Ureter (tissue), 1 donor: ENCODE results near the gene ZBTB6. TPM values are rescaled to one million over a fixed set of nuclear protein-coding genes. Genes with fewer than 3 reads are reported as not detected.
"Not testable (repeated sequence)": the region's sequence is repeated elsewhere in the genome, so short reads cannot be mapped to it uniquely, and the experiment has no call there.

Source experiments
- DNase-seq: peaks from one replicate; pipeline ENCODE4 v3.0.0-alpha.2; 2020; ENCODE audit warnings: low spot score
- total RNA-seq: library from RNA; stranded (reverse); gene quantifications from one replicate; pipeline ENCODE4 v1.2.4, GENCODE V29; 2023
- donor health status: DM: yes; HTN: yes; CAD: no.

Gene ZBTB6
- total RNA-seq, 1 donor from 2014 or later, result 9.8 TPM

- DNase-seq, result no peak
Observed at GRCh38 chr9:122923947-122924346, 10.8 kb upstream of the ZBTB6 start.

- DNase-seq, result no peak
Observed at GRCh38 chr9:122922713-122923112, 9.6 kb upstream of the ZBTB6 start.

GRCh38 chr9:122918310-122918709 lies 5.2 kb upstream of the ZBTB6 start:
- no peak for DNase-seq

- DNase-seq, result no peak
Observed at GRCh38 chr9:122912671-122912963, 506 bp downstream of the ZBTB6 start.

- DNase-seq, result not testable (repeated sequence)
Observed at GRCh38 chr9:122906122-122906521, 7.0 kb downstream of the ZBTB6 start.

GRCh38 chr9:122904823-122905710 lies 8.1 kb downstream of the ZBTB6 start, which contains the start of gene RC3H2:
TSS of gene RC3H2 (minus strand) at chr9:122905359. CDS start at chr9:122897509, 7,850 bp downstream.
- peak; percentile 99 for DNase-seq

GRCh38 chr9:122904466-122904822 lies 8.7 kb downstream of the ZBTB6 start:
- no peak for DNase-seq

- no peak for DNase-seq
Observed at GRCh38 chr9:122900791-122901190, 12.3 kb downstream of the ZBTB6 start.

GRCh38 chr9:122897969-122898368 lies 15.2 kb downstream of the ZBTB6 start:
- no peak for DNase-seq

- no peak for DNase-seq
Observed at GRCh38 chr9:122888480-122888879, 24.6 kb downstream of the ZBTB6 start.

GRCh38 chr9:122883125-122883524 lies 30.0 kb downstream of the ZBTB6 start:
- no peak for DNase-seq

GRCh38 chr9:122879443-122879842 lies 33.7 kb downstream of the ZBTB6 start:
- DNase-seq, result no peak

- DNase-seq, result no peak
Observed at GRCh38 chr9:122875523-122875922, 37.6 kb downstream of the ZBTB6 start.

GRCh38 chr9:122867276-122867675 lies 45.8 kb downstream of the ZBTB6 start:
- DNase-seq, result not testable (repeated sequence)

GRCh38 chr9:122866079-122866478 lies 47.0 kb downstream of the ZBTB6 start:
- DNase-seq, result no peak

- no peak for DNase-seq
Observed at GRCh38 chr9:122865300-122865699, 47.8 kb downstream of the ZBTB6 start.

- DNase-seq, result no peak
Observed at GRCh38 chr9:122863407-122863806, 49.7 kb downstream of the ZBTB6 start.

GRCh38 chr9:122860319-122861142 lies 52.6 kb downstream of the ZBTB6 start:
- DNase-seq, result no peak

Other genes starting within 250 kb of the ZBTB6 start
- gene OR1L3, start 238.2 kb downstream of the ZBTB6 start, total RNA-seq, result not detected
- gene OR1L4, start 189.3 kb downstream of the ZBTB6 start, total RNA-seq, result not detected
- gene OR1L6, start 171.0 kb downstream of the ZBTB6 start, total RNA-seq, result not detected
- not detected for gene OR5C1, start 124.4 kb downstream of the ZBTB6 start, total RNA-seq
- not detected for gene OR1K1, start 113.2 kb downstream of the ZBTB6 start, total RNA-seq
- gene PDCL, start 84.7 kb downstream of the ZBTB6 start, total RNA-seq, result 17.9 TPM
- gene RC3H2, start 8.0 kb downstream of the ZBTB6 start, total RNA-seq, result 48.1 TPM
- gene ZBTB26, start 18.2 kb upstream of the ZBTB6 start, total RNA-seq, result 10.7 TPM
- 96.4 TPM for gene RABGAP1, start 27.7 kb upstream of the ZBTB6 start, total RNA-seq
- gene GPR21, start 120.3 kb upstream of the ZBTB6 start, total RNA-seq, result 7.8 TPM